CD4-positive, alpha-beta T cell treated with Interleukin-4 for 4 hours (primary cell): ENCODE results near the gene EEF1A2.

Experiments used
- DNase-seq: peaks from one replicate; pipeline ENCODE4 v3.0.0-alpha.2; 2020

Gene EEF1A2

GRCh38 chr20:63497946-63498935 is 642 bp downstream of the EEF1A2 start:
- DNase-seq: no peak

- no peak for DNase-seq
Observed at GRCh38 chr20:63497138-63497945, 1.5 kb downstream of the EEF1A2 start.

DNA sequence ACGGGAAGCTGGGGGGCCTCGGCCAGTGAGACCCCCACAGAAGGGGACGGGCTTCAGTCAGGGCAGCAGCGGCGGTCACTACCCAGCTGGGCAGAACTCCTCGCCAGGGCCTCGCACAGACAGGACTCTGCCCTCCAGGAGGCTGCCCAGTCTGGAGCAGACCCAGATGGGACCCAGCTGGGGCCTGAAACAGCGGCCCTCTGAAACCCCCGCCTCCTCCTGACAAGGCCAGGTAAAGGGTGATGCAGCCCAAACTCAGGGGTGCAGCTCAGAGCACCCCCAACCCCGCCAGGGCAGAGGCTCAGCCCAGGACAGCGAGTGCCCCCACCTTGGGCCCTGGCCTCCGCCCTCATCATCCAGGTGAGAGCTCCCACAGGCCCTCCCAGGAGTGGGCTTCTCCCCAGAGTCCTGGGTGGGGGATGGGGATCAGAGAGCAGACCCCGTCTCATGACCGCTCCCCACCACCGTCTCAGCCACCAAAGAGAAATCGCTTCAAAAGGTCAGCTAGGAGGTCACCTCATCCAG is 2.2 kb downstream of the EEF1A2 start:
- no peak for DNase-seq

DNA sequence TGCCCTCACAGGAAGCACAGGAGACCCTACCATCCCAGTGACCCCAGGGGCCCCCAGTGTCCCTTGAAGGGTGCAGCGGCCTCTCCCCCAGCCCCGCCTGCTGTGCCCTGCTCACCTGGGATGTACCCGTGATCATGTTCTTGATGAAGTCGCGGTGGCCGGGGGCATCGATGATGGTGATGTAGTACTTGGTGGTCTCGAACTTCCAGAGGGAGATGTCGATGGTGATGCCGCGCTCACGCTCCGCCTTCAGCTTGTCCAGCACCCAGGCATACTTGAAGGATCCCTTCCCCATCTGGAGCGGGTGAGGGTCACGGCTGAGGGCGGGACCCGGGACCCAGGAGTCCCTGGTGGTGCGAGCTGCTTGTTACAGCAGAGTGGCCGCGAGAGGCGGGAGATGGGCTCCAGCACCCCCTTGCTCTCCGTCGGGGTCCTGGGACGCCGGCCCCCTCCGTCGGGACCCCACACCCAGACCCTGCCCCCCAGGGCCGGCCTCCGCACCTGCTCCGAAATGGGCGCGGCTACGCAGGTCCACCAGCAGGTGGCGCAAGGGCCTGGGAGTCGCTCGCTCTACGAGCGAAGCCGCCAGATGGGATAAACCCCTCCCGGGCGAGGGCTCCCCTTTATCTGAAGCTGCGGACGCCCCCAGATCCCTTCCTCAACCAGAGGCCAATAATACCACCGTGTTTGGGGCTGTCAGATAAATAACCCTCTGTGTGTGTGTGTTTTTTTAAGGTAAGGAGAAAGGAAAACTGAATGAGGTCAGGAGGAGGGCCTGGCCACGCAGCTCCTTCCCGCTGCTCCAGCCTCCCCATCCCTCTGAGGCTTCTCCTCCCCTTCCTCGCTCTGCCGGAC is 2.9 kb downstream of the EEF1A2 start:
- DNase-seq: peak; percentile 64

- no peak for DNase-seq
Observed at GRCh38 chr20:63495167-63495720, 3.6 kb downstream of the EEF1A2 start.

DNA sequence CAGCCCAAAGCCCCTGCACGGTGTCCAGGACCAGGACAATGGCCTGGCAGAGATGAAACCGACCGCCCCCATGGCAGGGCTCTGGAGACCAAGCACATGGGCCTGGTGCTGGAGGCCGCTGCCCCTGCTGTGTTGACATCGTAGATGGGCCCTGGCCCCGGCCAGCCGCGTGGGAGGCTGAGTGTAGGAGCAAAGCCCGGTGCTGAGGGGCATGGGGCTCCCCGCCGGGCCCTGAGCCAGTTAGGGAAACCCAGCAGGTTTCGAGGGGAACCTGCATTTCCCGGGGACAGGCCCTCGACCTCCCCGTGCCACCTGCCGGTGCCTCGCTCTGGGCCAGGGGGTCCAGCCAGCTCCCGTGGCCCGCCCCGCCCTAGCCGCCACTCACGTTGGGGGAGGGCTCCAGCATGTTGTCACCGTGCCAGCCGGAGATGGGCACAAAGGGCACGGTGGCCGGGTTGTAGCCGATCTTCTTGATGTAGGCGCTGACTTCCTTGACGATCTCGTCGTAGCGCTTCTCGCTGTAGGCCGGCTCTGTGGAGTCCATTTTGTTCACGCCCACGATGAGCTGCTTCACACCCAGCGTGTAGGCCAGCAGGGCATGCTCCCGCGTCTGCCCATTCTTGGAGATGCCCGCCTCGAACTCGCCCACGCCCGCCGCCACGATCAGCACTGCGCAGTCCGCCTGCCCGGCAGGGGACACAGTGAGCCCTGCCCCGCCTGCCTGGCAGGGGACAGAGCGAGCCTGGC is 4.3 kb downstream of the EEF1A2 start:
- DNase-seq: no peak

GRCh38 chr20:63494084-63494419 is 4.8 kb downstream of the EEF1A2 start:
- DNase-seq: no peak

GRCh38 chr20:63493563-63494020 is 5.3 kb downstream of the EEF1A2 start:
- DNase-seq: no peak

DNA sequence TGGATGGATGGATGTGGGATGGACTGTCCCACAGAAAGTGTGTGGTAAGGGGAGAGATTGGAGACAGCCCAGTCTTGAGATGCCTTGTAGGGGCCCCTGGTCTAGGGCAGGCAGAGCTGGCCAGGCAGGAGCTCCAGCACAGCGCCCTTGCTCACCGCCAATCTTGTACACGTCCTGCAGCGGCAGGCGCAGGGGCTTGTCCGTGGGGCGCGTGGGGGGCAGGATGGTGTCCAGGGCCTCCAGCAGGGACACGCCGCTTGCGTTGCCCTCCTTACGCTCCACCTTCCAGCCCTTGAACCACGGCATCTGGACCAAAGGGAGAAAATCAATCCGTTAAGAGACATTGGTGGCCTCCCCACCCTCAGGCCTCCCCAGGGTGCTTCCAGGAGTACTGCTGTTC is 5.9 kb downstream of the EEF1A2 start:
- no peak for DNase-seq

DNA sequence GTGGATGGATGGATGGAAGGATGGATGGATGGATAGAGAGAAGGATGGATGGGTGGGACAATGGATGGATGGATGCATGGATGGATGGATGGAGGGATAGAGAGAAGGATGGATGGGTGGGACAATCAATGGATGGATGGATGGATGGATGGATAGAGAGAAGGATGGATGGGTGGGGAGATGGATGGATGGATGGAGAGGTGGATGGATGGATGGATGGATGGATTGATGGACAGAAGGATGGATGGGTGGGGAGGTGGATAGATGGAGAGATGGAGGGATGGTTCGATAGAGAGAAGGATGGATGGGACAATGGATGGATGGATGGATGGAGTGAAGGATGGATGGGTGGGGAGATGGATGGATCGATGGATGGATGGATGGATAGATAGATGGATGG is 6.4 kb downstream of the EEF1A2 start:
- no peak for DNase-seq

DNA sequence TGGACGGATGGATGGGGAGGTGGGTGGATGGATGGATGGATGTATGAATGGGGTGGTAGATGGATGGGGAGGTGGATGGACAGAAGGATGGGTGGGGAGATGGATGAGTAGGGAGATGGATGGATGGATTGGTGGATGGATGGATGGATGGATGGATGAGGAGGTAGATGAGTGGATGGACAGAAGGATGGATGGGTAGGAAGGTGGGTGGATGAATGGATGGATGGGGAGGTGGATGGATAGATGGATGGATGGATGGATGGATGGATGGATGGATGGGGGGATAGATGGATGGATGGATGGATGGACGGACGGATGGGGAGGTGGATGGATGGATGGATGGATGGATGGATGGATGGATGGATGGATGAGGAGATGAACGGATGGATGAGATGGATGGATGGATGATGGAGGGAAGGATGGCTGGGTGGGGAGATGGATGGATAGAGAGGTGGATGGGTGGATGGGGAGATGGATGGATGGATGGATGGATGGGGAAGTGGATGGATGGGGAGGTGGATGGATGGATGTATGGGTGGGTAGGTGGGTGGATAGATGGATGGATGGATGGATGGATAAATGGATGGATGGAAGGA is 7.2 kb downstream of the EEF1A2 start:
- DNase-seq: no peak

- no peak for DNase-seq
Observed at GRCh38 chr20:63491078-63491477, 7.8 kb downstream of the EEF1A2 start.

GRCh38 chr20:63490416-63490815 is 8.5 kb downstream of the EEF1A2 start:
- DNase-seq: no peak

DNA sequence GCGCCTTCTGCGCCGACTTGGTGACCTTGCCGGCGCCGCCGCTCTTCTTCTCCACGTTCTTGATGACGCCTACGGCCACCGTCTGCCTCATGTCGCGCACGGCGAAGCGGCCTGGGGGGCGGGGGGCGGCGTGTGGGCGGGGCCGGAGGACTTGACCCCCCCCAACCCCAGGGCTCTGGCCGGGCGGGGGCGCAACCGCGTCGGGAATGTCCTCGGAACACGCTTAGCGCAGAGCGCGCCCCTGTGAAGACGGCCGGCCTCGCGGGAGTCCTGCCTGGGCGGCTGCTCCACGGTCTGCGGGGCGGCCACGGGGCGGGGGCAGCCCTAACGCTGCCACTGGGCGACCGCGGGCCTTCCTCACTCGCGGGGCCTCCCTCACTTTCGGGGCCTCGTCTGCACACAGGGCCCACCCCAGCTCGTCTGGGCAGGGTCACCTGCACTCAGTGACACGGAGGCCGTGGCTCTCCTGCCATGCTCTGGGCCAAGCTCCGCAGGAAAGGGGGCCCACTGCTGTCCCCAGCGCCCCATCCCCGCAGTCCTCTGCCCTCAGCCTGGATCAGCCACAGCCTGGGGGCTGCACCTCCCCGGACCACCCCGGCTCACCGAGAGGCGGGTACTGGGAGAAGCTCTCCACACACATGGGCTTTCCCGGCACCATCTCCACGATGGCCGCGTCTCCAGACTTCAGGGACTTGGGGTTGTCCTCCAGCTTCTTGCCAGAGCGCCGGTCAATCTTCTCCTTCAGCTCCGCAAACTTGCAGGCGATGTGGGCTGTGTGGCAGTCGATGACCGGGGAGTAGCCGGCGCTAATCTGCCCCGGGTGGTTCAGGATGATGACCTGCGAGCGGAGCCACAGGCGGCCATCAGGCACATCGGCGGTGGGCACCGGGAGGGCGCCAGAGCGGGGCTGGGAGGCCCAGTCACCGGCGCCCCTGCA is 10.3 kb downstream of the EEF1A2 start:
- no peak for DNase-seq

DNA sequence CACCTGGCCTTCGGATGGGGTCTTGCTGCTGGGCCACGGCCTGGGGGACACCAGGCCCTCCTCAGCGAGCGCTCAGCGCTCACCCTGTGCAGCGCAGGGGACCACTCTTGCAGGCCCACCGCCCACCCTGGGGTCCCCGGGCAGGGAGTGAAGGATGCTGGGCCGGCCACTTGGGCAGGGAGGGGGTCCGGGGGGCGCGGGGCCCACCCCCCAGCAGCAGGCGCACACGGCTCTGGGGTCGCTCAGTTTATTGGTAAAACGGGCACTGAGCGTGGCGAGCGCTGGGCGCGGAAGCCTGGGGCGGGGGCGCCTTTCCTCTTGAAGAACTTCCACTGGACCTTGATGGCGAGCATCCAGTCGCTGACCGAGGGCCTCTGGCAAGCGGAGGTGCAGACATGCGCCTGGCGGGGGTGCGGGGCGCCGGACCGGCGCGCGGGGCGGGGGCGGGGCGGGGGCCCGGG is 11.1 kb downstream of the EEF1A2 start:
- DNase-seq: no peak

DNA sequence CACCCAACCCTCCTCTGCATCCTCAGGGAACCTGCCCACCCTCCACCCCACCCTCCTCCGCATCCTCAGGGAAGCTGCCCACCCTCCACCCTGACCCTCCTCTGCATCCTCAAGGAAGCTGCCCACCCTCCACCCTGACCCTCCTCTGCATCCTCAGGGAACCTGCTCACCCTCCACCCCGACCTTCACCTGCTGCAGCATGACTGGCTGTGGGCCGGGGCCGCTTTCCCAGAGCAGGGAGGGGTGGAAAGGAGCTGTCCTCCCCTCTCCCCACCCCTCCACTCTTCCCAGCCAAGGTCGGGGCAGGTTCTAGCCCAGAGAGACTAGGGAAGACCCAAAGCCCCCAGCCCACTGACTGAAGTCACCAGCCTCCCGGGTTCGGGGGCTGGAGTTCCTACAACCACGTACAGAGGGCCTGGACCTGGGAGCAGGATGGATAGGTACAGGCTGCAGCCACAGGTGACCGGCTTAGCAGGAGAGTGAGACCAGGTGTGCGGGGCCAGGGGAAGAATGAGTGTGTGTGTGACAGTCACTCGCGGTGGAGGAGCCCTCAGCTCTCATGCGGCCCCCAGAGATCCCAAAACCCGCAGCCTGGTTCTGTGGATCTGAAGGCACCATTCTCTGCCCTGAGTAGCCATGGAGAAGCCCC is 11.6 kb downstream of the EEF1A2 start:
- DNase-seq: no peak

GRCh38 chr20:63486300-63486855 is 12.5 kb downstream of the EEF1A2 start:
- DNase-seq: no peak

DNA sequence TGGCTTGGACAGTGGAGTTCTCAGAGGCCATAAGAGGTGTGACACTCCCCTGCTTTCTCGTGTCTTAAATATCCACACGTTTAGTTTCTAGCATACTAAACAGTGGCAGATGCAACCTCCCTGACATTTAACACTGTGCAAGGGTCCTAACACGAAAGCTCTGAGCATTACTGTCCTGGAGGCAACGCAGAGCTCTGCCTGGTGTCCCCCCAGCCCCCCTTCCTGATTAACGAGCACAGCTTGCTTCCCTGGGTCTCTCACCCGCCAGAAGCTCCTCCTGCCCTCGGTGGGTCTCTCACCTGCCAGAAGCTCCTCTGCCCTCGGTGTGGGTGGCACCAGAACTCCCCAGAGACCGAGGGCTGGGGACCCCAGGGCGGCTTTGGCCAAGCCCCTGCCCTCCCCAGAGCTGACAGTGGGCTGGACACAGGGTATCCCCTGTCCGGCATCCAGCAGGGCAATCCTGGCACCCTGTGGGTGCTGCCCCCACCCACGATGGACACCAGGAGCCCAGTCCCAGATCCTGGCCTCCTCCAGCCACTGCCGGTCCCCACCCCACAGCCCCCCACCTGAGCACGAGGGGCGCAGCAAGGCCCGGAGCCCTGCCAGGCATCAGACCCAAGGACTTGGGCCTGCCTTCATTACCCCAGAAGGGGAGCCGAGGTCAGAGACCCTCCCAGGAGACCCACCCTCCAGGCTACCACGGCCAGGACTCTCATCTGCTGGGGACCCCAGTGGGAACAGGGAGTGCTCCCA is 14.1 kb downstream of the EEF1A2 start:
- DNase-seq: no peak
